NCI-H1105 treated with DMSO at 0.1 percent for 48 hours (cell line): ENCODE measurements around the gene ICAM4.
A peak's percentile ranks its signal among the peaks of the same experiment; 100 is the strongest.
"Not testable (repeated sequence)": the region's sequence is repeated elsewhere in the genome, so short reads cannot be mapped to it uniquely, and the experiment has no call there.

ENCODE experiments used
- DNase-seq: peaks from one replicate; lab custom pipeline; 2025; lab: John Stamatoyannopoulos, UW

The ICAM4 gene

DNA sequence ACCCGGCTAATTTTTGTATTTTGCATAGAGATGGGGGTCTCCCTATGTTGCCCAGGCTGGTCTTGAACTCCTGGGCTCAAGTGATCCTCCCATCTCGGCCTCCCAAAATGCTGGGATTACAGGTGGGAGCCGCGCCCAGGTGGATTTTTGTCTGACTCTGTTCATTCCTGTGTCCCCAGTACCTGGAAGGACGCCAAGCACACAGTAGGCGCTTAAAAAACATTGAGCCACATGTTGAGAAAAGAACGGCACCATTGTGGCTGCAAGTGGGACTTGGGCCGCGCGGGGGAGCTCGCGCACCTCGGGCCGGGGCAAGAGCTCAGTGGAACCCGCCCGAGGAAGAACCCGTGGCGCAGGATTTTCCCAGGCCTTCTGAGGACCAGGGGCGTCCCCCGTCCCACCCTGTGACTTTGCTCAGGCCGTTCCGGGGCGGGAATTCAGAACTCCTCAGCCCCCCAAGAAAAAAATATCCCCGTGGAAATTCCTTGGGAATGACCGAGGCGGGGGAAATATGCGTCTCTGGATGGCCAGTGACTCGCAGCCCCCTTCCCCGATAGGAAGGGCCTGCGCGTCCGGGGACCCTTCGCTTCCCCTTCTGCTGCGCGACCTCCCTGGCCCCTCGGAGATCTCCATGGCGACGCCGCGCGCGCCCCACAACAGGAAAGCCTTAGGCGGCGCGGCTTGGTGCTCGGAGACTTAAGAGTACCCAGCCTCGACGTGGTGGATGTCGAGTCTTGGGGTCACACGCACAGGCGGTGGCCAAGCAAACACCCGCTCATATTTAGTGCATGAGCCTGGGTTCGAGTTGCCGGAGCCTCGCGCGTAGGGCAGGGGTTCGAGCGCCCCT, 17.2 kb upstream of the ICAM4 start:
- DNase-seq: peak; percentile 48

DNA sequence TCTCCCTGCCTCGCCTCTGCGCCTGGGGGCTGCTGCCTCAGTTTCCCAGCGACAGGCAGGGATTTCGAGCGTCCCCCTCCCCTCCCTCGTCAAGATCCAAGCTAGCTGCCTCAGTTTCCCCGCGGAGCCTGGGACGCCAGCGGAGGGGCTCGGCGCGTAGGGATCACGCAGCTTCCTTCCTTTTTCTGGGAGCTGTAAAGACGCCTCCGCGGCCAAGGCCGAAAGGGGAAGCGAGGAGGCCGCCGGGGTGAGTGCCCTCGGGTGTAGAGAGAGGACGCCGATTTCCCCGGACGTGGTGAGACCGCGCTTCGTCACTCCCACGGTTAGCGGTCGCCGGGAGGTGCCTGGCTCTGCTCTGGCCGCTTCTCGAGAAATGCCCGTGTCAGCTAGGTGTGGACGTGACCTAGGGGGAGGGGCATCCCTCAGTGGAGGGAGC, 16.6 kb upstream of the ICAM4 start:
- DNase-seq: no peak

DNA sequence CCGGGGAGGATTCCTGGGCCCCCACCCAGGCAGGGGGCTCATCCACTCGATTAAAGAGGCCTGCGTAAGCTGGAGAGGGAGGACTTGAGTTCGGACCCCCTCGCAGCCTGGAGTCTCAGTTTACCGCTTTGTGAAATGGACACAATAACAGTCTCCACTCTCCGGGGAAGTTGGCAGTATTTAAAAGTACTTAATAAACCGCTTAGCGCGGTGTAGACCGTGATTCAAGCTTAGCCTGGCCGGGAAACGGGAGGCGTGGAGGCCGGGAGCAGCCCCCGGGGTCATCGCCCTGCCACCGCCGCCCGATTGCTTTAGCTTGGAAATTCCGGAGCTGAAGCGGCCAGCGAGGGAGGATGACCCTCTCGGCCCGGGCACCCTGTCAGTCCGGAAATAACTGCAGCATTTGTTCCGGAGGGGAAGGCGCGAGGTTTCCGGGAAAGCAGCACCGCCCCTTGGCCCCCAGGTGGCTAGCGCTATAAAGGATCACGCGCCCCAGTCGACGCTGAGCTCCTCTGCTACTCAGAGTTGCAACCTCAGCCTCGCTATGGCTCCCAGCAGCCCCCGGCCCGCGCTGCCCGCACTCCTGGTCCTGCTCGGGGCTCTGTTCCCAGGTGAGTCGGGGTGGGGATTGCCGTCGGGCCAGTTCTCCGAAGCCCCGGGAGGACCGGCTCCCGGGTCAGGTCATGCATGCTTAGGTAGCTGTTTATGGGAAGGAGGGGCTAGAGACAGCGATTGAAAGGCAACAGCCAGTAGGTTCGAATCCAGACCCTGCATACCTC, 15.9 kb upstream of the ICAM4 start, which contains the start of gene ICAM1:
Gene ICAM1, plus strand, starts transcription at position 505 of the 779 bp plus-strand sequence. Its CDS starts 40 bp downstream, at position 545.
- peak; percentile 4 for DNase-seq

DNA sequence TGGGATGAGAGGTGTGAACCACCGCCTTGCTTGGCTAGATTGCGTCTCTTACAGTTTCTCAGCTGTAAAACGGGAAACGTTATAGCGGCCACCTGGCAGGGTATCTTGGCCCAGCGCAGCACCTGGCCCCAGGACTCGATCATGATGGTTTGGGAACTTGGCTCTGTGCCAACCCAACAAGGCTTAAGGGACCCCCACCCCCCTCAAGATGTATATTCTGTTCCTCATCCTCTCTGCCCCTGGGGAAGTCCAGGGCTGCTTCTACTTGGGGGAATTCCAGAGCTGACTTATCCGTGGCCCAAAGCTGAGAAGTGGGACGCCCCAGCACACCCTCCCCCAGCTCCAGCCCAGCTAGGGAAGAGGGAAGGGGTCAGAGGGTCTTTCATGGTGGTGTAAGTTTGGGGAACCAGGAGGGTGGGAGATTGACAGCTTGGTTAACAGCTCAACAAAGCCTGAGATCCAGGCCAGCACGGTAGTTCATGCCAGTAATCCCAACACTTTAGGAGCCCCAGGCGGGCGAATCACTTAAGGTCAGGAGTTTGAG, 15.1 kb upstream of the ICAM4 start:
- DNase-seq: no peak

DNA sequence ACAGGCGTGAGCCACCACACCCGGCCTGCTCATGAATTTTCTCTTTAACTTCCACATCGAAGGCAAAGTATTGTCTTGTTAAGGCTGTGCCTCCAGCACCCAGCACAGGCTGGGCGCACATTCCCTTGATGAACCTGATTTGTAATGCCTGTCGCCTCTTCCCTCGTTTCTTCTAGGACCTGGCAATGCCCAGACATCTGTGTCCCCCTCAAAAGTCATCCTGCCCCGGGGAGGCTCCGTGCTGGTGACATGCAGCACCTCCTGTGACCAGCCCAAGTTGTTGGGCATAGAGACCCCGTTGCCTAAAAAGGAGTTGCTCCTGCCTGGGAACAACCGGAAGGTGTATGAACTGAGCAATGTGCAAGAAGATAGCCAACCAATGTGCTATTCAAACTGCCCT, 12.2 kb upstream of the ICAM4 start:
- DNase-seq: no peak

DNA sequence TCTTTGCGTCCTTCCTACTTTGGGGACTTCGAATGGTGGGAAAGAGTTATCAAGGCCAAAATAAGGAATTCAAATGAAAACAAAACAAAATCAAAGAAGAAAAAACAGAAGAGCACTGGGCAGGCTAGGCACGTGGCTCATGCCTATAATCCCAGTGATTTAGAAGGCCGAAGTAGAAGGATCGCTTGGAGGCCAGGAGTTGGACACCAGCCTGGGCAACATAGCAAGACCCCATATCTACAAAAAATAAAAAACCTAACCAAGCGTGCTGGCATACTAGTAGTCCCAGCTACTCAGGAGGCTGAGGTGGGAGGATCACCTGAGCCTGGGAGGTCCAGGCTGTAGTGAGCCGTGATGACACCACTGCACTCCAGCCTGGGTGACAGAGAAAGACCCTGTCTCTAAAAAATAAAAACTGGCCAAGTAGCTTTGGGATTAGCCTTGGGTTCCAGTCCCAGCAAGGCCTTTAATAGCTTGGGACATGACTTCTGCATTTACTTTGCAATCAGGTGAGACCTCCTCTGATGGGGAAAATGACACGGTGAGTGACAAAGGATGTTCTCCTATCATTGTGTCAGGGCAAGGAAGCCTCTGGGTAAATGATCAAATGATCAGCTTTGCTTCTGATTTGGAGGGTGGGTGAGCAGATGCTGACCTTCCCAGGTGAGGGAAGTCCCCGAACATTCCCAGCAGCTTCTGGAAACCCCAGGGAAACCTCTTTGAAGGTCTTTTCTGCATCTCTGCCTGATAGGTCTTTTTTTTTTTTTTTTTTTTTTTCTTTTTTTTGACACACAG, 8.8 kb upstream of the ICAM4 start:
- no peak for DNase-seq

DNA sequence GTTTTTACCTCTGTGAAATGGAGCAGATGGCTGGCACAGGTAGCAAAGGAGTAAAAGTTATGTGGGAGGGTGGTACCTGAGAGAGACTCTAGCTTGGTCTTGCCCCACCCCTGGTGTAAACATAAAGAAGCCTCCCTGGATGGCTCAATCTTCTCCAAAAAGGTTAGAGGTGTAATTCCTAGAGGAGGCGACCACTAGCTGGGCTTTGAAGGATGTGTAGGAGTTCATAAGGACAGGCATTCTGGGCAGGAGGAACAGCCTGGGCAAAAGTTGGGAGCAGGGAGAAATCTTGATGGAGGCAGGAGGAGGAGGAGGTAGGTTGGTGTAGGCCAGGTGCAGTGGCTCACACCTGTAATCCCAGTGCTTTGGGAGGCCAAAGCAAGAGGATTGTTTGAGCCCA, 7.8 kb upstream of the ICAM4 start:
- DNase-seq: no peak

DNA sequence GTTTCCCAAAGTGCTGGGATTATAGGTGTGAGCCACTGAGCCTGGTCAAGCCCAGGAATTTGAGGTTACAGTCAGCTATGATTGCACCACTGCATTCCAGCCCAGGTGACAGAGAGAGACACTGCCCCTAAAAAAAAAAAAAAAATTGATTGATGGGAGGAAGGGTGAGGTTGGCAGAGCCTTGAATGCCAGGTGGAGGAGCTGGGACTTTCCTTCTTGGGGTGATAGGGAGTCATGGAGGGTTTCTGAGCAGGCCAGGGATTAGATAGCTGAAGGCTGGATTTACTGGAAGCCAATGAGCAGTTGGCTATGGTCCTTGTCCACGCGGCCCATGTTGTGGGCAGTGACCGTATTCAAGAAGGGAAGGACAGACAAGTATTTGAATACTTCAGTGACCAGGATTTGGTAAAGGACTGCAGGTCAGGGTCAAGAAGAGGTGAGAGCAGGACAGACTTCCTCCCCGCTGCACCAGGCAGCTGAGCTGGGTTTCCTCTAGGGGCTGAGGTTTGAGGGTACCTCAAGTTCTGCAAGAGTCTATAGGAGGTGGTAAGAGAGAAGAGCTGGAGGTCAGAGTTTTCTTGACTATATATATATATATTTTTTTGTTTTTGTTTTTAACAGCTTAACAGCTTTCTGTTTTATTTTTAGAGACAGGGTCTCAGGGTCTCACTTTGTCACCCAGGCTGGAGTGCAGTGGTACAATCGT, 6.9 kb upstream of the ICAM4 start:
- DNase-seq: no peak

DNA sequence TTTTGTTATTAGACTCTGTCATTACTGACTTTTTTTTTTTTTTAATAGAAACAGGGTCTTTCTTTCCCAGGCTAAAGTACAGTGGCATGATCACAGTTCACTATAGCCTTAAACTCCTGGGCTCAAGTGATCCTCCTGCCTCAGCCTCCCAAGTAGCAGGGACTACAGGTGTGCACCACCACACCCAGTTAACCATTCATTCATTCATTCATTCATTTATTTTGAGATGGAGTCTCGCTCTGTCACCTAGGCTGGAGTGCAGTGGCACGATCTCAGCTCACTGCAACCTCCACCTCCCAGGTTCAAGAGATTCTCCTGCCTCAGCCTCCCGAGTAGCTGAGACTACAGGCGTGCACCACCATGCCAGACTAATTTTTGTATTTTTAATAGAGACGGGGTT, 4.7 kb upstream of the ICAM4 start:
- not testable (repeated sequence) for DNase-seq

DNA sequence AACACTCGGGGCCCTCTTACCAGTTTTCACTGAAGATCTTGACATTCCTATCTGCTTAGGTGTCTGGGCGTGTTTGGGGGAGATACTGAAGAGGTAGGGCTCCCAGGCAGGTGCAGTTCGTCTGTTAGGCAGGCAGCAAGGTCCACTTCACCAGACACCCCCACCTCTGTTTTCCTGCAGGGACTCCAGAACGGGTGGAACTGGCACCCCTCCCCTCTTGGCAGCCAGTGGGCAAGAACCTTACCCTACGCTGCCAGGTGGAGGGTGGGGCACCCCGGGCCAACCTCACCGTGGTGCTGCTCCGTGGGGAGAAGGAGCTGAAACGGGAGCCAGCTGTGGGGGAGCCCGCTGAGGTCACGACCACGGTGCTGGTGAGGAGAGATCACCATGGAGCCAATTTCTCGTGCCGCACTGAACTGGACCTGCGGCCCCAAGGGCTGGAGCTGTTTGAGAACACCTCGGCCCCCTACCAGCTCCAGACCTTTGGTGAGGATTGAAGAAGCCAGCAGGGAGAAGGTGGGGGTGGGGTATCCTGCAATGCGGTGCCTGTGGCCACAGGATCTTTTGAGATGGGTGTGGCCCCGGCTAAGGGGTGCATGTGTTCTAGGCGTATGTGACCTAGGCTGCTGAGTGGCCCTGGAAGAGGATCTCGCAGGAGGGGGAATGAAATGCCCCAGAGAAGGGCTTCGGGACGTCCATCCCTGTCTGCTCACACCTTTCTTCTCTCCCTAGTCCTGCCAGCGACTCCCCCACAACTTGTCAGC, 3.3 kb upstream of the ICAM4 start:
- DNase-seq: no peak

DNA sequence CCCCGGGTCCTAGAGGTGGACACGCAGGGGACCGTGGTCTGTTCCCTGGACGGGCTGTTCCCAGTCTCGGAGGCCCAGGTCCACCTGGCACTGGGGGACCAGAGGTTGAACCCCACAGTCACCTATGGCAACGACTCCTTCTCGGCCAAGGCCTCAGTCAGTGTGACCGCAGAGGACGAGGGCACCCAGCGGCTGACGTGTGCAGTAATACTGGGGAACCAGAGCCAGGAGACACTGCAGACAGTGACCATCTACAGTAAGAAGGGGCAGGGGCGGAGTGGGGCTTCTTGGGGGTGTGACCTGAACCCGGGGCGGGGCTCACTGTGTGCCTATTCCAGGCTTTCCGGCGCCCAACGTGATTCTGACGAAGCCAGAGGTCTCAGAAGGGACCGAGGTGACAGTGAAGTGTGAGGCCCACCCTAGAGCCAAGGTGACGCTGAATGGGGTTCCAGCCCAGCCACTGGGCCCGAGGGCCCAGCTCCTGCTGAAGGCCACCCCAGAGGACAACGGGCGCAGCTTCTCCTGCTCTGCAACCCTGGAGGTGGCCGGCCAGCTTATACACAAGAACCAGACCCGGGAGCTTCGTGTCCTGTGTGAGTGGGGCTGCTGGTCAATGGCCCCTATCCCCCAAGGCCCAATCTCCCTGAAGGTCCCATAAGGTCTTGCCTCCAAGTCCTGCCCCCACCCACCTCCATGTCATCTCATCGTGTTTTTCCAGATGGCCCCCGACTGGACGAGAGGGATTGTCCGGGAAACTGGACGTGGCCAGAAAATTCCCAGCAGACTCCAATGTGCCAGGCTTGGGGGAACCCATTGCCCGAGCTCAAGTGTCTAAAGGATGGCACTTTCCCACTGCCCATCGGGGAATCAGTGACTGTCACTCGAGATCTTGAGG, 2.4 kb upstream of the ICAM4 start:
- DNase-seq: no peak

DNA sequence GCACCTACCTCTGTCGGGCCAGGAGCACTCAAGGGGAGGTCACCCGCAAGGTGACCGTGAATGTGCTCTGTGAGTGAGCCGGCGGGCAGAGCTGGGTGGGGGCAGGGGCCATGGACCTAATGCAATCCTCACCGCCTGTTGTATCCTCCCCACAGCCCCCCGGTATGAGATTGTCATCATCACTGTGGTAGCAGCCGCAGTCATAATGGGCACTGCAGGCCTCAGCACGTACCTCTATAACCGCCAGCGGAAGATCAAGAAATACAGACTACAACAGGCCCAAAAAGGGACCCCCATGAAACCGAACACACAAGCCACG, 1.8 kb upstream of the ICAM4 start:
- DNase-seq: no peak

DNA sequence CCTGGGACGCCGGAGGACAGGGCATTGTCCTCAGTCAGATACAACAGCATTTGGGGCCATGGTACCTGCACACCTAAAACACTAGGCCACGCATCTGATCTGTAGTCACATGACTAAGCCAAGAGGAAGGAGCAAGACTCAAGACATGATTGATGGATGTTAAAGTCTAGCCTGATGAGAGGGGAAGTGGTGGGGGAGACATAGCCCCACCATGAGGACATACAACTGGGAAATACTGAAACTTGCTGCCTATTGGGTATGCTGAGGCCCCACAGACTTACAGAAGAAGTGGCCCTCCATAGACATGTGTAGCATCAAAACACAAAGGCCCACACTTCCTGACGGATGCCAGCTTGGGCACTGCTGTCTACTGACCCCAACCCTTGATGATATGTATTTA, 1.4 kb upstream of the ICAM4 start:
- DNase-seq: no peak

DNA sequence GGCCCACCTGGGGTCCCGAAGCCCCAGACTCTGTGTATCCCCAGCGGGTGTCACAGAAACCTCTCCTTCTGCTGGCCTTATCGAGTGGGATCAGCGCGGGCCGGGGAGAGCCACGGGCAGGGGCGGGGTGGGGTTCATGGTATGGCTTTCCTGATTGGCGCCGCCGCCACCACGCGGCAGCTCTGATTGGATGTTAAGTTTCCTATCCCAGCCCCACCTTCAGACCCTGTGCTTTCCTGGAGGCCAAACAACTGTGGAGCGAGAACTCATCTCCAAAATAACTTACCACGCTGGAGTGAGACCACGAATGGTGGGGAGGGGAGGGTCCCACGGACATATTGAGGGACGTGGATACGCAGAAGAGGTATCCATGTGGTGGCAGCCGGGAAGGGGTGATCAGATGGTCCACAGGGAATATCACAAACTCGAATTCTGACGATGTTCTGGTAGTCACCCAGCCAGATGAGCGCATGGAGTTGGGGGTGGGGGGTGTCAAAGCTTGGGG, 2.0 kb downstream of the ICAM4 start:
- peak; percentile 43 for DNase-seq

DNA sequence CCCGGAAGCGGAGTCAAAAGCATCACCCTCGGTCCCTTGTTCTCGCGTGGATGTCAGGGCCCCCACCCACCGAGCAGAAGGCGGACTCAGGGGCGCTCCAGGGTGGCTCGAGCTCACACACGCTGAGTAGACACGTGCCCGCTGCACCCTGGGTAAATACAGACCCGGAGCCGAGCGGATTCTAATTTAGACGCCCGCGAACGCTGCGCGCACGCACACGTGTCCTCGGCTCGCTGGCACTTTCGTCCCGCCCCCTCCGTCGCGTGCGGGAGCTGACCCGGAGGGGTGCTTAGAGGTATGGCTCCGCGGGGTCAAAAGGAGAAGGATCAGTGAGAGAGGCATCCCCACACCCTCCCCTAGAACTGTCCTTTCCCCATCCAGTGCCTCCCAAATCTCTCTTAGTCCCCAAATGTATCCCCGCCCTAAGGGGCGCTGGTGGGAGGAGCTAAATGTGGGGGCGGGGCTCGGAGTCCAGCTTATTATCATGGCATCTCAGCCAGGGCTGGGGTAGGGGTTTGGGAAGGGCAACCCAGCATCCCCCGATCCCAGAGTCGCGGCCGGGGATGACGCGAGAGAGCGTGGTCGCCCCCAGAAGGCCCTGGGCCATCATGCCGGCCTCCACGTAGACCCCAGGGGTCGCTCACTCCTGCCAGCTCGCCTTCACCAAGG, 2.5 kb downstream of the ICAM4 start:
- DNase-seq: peak; percentile 62

DNA sequence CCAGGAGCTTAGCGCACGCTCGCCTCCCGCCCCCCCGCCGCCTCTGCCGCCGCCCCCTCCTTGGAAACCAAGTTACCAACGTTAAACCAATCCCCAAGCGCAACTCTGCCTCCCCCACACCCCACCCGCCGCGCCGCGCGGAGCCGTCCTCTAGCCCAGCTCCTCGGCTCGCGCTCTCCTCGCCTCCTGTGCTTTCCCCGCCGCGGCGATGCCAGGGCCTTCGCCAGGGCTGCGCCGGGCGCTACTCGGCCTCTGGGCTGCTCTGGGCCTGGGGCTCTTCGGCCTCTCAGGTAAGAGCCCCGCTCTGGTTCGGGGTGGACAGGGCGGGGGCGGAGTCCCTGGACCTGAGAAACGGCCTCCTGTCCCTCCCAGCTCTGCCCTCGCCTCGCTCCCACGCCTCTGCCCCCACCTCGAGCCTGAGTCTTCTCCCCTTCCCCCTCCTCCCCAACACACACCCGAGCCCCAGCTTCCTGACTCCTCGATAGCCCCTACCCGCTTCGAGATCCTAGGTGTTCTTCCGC, 3.1 kb downstream of the ICAM4 start, which contains the start of gene ICAM5:
Gene ICAM5, plus strand, starts transcription at position 117 of the 521 bp plus-strand sequence. Its CDS starts 92 bp downstream, at position 209.
- DNase-seq: peak; percentile 44

DNA sequence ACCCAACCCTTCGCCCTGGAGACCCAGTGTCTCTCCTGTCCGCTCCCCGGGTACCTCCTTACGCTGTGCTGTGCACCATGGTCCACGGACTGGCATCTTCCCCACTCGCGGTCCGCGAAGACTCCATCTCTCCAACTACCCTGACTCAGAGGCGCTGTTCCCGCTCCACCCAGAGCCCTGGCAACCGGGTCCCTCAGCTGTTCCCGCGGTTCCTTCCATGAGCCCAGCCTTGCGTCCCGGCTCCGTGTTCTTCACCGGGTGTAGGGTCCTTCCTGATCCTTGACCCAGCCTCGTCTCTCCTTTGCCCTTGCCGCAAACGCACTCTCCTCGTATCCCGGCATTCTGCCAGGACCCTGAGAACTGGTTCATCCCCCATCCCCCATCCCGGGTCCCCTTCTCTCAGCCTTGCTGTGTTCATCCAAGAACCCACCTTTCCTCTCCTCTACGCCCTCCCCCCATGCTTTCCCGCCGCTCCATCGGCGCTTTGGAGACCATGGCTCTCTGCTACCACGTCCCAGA, 3.7 kb downstream of the ICAM4 start:
- DNase-seq: no peak

DNA sequence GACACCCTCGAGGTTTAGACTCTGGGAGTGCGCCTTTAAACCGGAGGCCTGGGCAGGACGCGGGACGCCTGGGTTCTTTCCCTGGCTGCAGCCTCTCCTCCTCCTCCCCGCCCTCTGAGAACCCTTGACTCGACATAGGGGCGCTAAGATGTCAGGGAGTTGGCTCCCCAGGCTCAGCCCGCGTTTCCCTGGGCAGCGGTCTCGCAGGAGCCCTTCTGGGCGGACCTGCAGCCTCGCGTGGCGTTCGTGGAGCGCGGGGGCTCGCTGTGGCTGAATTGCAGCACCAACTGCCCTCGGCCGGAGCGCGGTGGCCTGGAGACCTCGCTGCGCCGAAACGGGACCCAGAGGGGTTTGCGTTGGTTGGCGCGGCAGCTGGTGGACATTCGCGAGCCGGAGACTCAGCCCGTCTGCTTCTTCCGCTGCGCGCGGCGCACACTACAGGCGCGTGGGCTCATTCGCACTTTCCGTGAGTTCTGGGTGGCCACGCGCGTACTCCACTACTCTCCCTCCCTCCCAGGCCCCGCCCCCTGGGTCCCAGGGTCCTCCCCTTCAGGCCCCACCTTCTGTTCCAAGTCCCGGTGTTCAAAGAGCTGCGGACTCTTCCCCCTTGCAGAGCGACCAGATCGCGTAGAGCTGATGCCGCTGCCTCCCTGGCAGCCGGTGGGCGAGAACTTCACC, 4.3 kb downstream of the ICAM4 start:
- DNase-seq: peak; percentile 34
